ACHN (cell line): ENCODE results near the gene TMEM131.

Source experiments
- DNase-seq: peaks from one replicate; pipeline ENCODE4 v3.0.0-alpha.2; 2015
- in situ Hi-C: cut with HindIII; loops from 2 replicates; pipeline ENCODE4 v1.10.0; 2017; ENCODE audit warnings: low sequenced_read_pairs, low pct_ligation_motif_present, low pct_unique_long_range_greater_than_20kb

TMEM131 gene

GRCh38 chr2:97727296-97727695 is 268.5 kb downstream of the TMEM131 start:
- DNase-seq, result no peak
- in situ Hi-C loops, result no loop called here

GRCh38 chr2:97726261-97727064 is 269.3 kb downstream of the TMEM131 start:
- no peak for DNase-seq
- in situ Hi-C loops, result no loop called here

- in situ Hi-C loops, result no loop called here
- no peak for DNase-seq
Observed at GRCh38 chr2:97724946-97725688, 270.6 kb downstream of the TMEM131 start.

GRCh38 chr2:97724501-97724900 is 271.2 kb downstream of the TMEM131 start:
- in situ Hi-C loops, result no loop called here
- no peak for DNase-seq

GRCh38 chr2:97724073-97724410 is 271.7 kb downstream of the TMEM131 start:
- no peak for DNase-seq
- in situ Hi-C loops, result no loop called here

- in situ Hi-C loops, result no loop called here
Observed at GRCh38 chr2:97723156-97724072, 272.3 kb downstream of the TMEM131 start.

GRCh38 chr2:97722227-97722626 is 273.5 kb downstream of the TMEM131 start:
- DNase-seq, result no peak
- in situ Hi-C loops, result no loop called here

More at GRCh38 chr2:97723156-97724072, 272.3 kb downstream of the TMEM131 start:
- DNase-seq, result no peak

- in situ Hi-C loops, result no loop called here
- DNase-seq, result no peak
Observed at GRCh38 chr2:97720746-97721145, 275.0 kb downstream of the TMEM131 start.

- no peak for DNase-seq
- in situ Hi-C loops, result no loop called here
Observed at GRCh38 chr2:97719362-97720155, 276.2 kb downstream of the TMEM131 start.

GRCh38 chr2:97718942-97719341 is 276.8 kb downstream of the TMEM131 start:
- in situ Hi-C loops, result no loop called here
- DNase-seq, result no peak

GRCh38 chr2:97718051-97718882 is 277.5 kb downstream of the TMEM131 start:
- in situ Hi-C loops, result no loop called here
- no peak for DNase-seq

- in situ Hi-C loops, result no loop called here
- DNase-seq, result no peak
Observed at GRCh38 chr2:97717613-97717995, 278.1 kb downstream of the TMEM131 start.

GRCh38 chr2:97716695-97717612 is 278.8 kb downstream of the TMEM131 start:
- in situ Hi-C loops, result no loop called here
- DNase-seq, result no peak

GRCh38 chr2:97715951-97716694 is 279.6 kb downstream of the TMEM131 start:
- no peak for DNase-seq
- in situ Hi-C loops, result no loop called here

GRCh38 chr2:97714950-97715652 is 280.6 kb downstream of the TMEM131 start:
- in situ Hi-C loops, result no loop called here

More at GRCh38 chr2:97714950-97715652, 280.6 kb downstream of the TMEM131 start:
- no peak for DNase-seq
